ENCODE results near the gene ATP2A1. TPM values are rescaled to one million over a fixed set of nuclear protein-coding genes. Genes with fewer than 3 reads are reported as not detected.
A peak's percentile ranks its signal among the peaks of the same experiment; 100 is the strongest.

Gene ATP2A1
- total and polyA plus RNA-seq, 2 of the 13 experiments (the other 11 are each of a cell fraction or from before 2014, with no cell fraction given) = 3.2 to 12.5 TPM

DNA sequence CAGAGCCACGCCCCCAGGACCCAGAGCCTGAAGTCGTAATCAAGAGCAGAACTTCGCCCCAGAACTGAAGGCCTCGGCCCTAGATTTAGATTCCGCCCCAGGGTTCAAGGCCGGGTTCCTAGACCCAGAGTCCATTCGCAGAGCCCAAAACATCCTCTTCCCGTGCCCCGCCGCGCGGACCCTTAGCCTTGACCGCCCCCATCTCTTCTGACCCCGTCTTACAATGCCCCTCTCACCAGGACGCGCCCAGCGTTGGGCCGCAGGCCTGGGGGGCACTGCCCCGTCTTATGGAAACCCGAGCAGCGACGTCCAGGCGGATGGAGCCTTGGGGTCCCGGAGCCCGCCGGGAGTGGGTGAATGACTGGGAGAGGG, 58.5 kb downstream of the ATP2A1 start (continued):
- TF ChIP-seq, protein P1, sequence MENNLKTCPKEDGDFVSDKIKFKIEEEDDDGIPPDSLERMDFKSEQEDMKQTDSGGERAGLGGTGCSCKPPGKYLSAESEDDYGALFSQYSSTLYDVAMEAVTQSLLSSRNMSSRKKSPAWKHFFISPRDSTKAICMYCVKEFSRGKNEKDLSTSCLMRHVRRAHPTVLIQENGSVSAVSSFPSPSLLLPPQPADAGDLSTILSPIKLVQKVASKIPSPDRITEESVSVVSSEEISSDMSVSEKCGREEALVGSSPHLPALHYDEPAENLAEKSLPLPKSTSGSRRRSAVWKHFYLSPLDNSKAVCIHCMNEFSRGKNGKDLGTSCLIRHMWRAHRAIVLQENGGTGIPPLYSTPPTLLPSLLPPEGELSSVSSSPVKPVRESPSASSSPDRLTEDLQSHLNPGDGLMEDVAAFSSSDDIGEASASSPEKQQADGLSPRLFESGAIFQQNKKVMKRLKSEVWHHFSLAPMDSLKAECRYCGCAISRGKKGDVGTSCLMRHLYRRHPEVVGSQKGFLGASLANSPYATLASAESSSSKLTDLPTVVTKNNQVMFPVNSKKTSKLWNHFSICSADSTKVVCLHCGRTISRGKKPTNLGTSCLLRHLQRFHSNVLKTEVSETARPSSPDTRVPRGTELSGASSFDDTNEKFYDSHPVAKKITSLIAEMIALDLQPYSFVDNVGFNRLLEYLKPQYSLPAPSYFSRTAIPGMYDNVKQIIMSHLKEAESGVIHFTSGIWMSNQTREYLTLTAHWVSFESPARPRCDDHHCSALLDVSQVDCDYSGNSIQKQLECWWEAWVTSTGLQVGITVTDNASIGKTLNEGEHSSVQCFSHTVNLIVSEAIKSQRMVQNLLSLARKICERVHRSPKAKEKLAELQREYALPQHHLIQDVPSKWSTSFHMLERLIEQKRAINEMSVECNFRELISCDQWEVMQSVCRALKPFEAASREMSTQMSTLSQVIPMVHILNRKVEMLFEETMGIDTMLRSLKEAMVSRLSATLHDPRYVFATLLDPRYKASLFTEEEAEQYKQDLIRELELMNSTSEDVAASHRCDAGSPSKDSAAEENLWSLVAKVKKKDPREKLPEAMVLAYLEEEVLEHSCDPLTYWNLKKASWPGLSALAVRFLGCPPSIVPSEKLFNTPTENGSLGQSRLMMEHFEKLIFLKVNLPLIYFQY (CRISPR knock-in tag; IDR thresholded peaks at IDR 0.05; ENCODE audit: borderline replicate concordance) = peak; percentile 59; the same call in 1 of the 2 replicates
- no peak for TF ChIP-seq RARG (CRISPR knock-in tag; IDR thresholded peaks at IDR 0.05; ENCODE audit: low read depth)
- 0 out of 2 replicates have a peak, but pooled peaks have one; percentile 21 for TF ChIP-seq SALL2 (CRISPR knock-in tag; IDR thresholded peaks at IDR 0.05)
- TF ChIP-seq CREM (IDR thresholded peaks at IDR 0.05) = no peak
- no peak for TF ChIP-seq CREM (CRISPR knock-in tag; IDR thresholded peaks at IDR 0.05)
- TF ChIP-seq CHD4 (IDR thresholded peaks at IDR 0.05; ENCODE audit: borderline replicate concordance, low read length) = no peak
- TF ChIP-seq, protein P2, sequence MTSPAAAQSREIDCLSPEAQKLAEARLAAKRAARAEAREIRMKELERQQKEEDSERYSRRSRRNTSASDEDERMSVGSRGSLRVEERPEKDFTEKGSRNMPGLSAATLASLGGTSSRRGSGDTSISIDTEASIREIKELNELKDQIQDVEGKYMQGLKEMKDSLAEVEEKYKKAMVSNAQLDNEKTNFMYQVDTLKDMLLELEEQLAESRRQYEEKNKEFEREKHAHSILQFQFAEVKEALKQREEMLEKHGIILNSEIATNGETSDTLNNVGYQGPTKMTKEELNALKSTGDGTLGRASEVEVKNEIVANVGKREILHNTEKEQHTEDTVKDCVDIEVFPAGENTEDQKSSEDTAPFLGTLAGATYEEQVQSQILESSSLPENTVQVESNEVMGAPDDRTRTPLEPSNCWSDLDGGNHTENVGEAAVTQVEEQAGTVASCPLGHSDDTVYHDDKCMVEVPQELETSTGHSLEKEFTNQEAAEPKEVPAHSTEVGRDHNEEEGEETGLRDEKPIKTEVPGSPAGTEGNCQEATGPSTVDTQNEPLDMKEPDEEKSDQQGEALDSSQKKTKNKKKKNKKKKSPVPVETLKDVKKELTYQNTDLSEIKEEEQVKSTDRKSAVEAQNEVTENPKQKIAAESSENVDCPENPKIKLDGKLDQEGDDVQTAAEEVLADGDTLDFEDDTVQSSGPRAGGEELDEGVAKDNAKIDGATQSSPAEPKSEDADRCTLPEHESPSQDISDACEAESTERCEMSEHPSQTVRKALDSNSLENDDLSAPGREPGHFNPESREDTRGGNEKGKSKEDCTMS (CRISPR knock-in tag; conservative IDR thresholded peaks at IDR 0.05) = no peak
- no peak for TF ChIP-seq ZNF30 (CRISPR knock-in tag; IDR thresholded peaks at IDR 0.05)
- no peak for TF ChIP-seq ZNF296 (CRISPR knock-in tag; conservative IDR thresholded peaks at IDR 0.05)
- TF ChIP-seq KDM1A (CRISPR knock-in tag; IDR thresholded peaks at IDR 0.05) = no peak
- TF ChIP-seq, protein P3, sequence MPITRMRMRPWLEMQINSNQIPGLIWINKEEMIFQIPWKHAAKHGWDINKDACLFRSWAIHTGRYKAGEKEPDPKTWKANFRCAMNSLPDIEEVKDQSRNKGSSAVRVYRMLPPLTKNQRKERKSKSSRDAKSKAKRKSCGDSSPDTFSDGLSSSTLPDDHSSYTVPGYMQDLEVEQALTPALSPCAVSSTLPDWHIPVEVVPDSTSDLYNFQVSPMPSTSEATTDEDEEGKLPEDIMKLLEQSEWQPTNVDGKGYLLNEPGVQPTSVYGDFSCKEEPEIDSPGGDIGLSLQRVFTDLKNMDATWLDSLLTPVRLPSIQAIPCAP (CRISPR knock-in tag; IDR thresholded peaks at IDR 0.05; ENCODE audit: low read depth) = no peak
- TF ChIP-seq TSC22D2 (CRISPR knock-in tag; IDR thresholded peaks at IDR 0.05; ENCODE audit: borderline replicate concordance) = no peak
- TF ChIP-seq MAFG (CRISPR knock-in tag; IDR thresholded peaks at IDR 0.05) = no peak
- TF ChIP-seq, protein P4, sequence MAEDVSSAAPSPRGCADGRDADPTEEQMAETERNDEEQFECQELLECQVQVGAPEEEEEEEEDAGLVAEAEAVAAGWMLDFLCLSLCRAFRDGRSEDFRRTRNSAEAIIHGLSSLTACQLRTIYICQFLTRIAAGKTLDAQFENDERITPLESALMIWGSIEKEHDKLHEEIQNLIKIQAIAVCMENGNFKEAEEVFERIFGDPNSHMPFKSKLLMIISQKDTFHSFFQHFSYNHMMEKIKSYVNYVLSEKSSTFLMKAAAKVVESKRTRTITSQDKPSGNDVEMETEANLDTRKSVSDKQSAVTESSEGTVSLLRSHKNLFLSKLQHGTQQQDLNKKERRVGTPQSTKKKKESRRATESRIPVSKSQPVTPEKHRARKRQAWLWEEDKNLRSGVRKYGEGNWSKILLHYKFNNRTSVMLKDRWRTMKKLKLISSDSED (CRISPR knock-in tag; IDR thresholded peaks at IDR 0.05) = no peak
- TF ChIP-seq, protein P5, sequence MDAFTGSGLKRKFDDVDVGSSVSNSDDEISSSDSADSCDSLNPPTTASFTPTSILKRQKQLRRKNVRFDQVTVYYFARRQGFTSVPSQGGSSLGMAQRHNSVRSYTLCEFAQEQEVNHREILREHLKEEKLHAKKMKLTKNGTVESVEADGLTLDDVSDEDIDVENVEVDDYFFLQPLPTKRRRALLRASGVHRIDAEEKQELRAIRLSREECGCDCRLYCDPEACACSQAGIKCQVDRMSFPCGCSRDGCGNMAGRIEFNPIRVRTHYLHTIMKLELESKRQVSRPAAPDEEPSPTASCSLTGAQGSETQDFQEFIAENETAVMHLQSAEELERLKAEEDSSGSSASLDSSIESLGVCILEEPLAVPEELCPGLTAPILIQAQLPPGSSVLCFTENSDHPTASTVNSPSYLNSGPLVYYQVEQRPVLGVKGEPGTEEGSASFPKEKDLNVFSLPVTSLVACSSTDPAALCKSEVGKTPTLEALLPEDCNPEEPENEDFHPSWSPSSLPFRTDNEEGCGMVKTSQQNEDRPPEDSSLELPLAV (CRISPR knock-in tag; conservative IDR thresholded peaks at IDR 0.05; ENCODE audit: low read depth) = no peak
- 0 out of 2 replicates have a peak, but pooled peaks have one; percentile 56 for TF ChIP-seq ZNF619 (CRISPR knock-in tag; IDR thresholded peaks at IDR 0.05)
- TF ChIP-seq ZNF530 (CRISPR knock-in tag; IDR thresholded peaks at IDR 0.05; ENCODE audit: low read depth) = no peak

Data from HepG2 (cell line).